HCT116 (cell line): ENCODE results near the gene FOXP2. TPM values are rescaled to one million over a fixed set of nuclear protein-coding genes. Genes with fewer than 3 reads are reported as not detected.

Experiments
- ATAC-seq: fragments of 200-7000 bp; cut with Tn5 transposase; 2 replicates; pipeline ENCODE4 v1.9.1; 2020; ENCODE audit warnings: mild to moderate bottlenecking, moderate library complexity
- BruUV-seq: library from RNA; stranded (reverse); fragments of 400-500 nt; replicated peaks from 2 replicates; lab custom pipeline; 2021; lab: Mats Ljungman, UMichigan
- CTCF ChIA-PET: fragments of 300-600 bp; sonication (Branson Sonifier 250); formaldehyde crosslinking; loops from one replicate; lab custom pipeline; 2021; ENCODE audit warnings: antibody characterized with exemption; lab: Charles Lee
- POLR2A ChIA-PET: fragments of 300-600, 350-600 bp; sonication (Branson Sonifier 250); formaldehyde crosslinking; loops from one replicate; lab custom pipeline; 2021; ENCODE audit warnings: antibody characterized with exemption; lab: Charles Lee
- RAD21 ChIA-PET, 2 experiments: fragments of 300-600 bp; sonication (Branson Sonifier 250); formaldehyde crosslinking; loops; one replicate each; lab custom pipeline; 2023; ENCODE audit warnings: low total read pairs in 2 of 2; ENCODE audit not compliant: uncharacterized antibody in 2 of 2, unreplicated experiment in 2 of 2, low non-redundant PET in 1 of 2; lab: Charles Lee
- DNase-seq: peaks from one replicate; pipeline ENCODE4 v3.0.0-alpha.2; 2010; ENCODE audit warnings: low read depth, low spot score
- H2AFZ ChIP-seq: fragments of 200-600 bp; shearing (Covaris generic), sonication (generic); 2 replicates; pipeline ENCODE4 v1.6.1; 2017; ENCODE audit warnings: low read depth, mixed run types, mixed read lengths, antibody characterized with exemption, low read length; ENCODE audit not compliant: poor library complexity, severe bottlenecking
- H3K27ac ChIP-seq: 2 replicates; pipeline ENCODE4 v1.5.1; 2012; ENCODE audit warnings: low read depth, low read length
- H3K27me3 ChIP-seq: fragments of 200-600 bp; sonication (generic); 2 replicates; pipeline ENCODE4 v1.6.1; 2016; ENCODE audit warnings: mixed run types, low read length, mixed read lengths; ENCODE audit not compliant: insufficient read depth
- H3K36me3 ChIP-seq, 2 experiments: fragments of 200-500 bp in 1 of 2; fragments of 200-600 bp in 1 of 2; sonication (Bioruptor generic) in 1 of 2; sonication (generic) in 1 of 2; 2 replicates each; pipeline versions ENCODE4 v1.5.1 to v1.6.1; 2014 to 2016; ENCODE audit warnings: low read length in 2 of 2, inconsistent platforms in 1 of 2, mixed read lengths in 1 of 2, mixed run types in 1 of 2; ENCODE audit not compliant: insufficient read depth in 2 of 2, control insufficient read depth in 1 of 2
- H3K4me1 ChIP-seq, 2 experiments: fragments of 200-600 bp in 1 of 2; sonication (generic) in 1 of 2; 2 replicates each; pipeline versions ENCODE4 v1.5.1 to v1.6.1; 2012 to 2017; ENCODE audit warnings: low read length in 2 of 2, inconsistent platforms in 1 of 2, mild to moderate bottlenecking in 1 of 2, mixed read lengths in 1 of 2, mixed run types in 1 of 2, moderate library complexity in 1 of 2; ENCODE audit not compliant: insufficient read depth in 2 of 2, control insufficient read depth in 1 of 2
- H3K4me2 ChIP-seq: fragments of 200-600 bp; sonication (generic); 2 replicates; pipeline ENCODE4 v1.6.1; 2017; ENCODE audit warnings: mixed run types, low read length, mixed read lengths
- H3K4me3 ChIP-seq, 2 experiments: fragments of 200-600 bp in 1 of 2; sonication (generic) in 1 of 2; replicated peaks in 1 of 2; 2 replicates each; pipeline ENCODE4 v1.5.1; 2011 to 2016; ENCODE audit warnings: low read length in 2 of 2, control low read depth in 1 of 2, low read depth in 1 of 2, mild to moderate bottlenecking in 1 of 2, mixed read lengths in 1 of 2, mixed run types in 1 of 2
- H3K79me2 ChIP-seq: fragments of 200-600 bp; sonication (generic); 2 replicates; pipeline ENCODE4 v1.6.1; 2017; ENCODE audit warnings: mild to moderate bottlenecking, mixed run types, low read length, moderate library complexity, mixed read lengths; ENCODE audit not compliant: insufficient read depth
- H3K9ac ChIP-seq: fragments of 200-600 bp; sonication (generic); 2 replicates; pipeline ENCODE4 v1.6.1; 2016; ENCODE audit warnings: low read length, mixed read lengths
- H3K9me2 ChIP-seq: fragments of 200-600 bp; sonication (generic), shearing (Covaris generic); 2 replicates; pipeline ENCODE4 v1.6.1; 2017; ENCODE audit warnings: mixed run types, mild to moderate bottlenecking, moderate library complexity; ENCODE audit not compliant: insufficient read depth
- H3K9me3 ChIP-seq, 2 experiments: fragments of 200-500 bp in 1 of 2; fragments of 200-600 bp in 1 of 2; sonication (Bioruptor generic) in 1 of 2; sonication (generic) in 1 of 2; 2 replicates each; pipeline ENCODE4 v1.6.1; 2014 to 2017; ENCODE audit warnings: low read length in 2 of 2, mixed read lengths in 2 of 2, inconsistent platforms in 1 of 2, low read depth in 1 of 2, mild to moderate bottlenecking in 1 of 2, mixed run types in 1 of 2, moderate library complexity in 1 of 2; ENCODE audit not compliant: control insufficient read depth in 1 of 2, insufficient read depth in 1 of 2
- H4K20me1 ChIP-seq: fragments of 200-600 bp; sonication (generic), shearing (Covaris generic); 2 replicates; pipeline ENCODE4 v1.6.1; 2017; ENCODE audit warnings: mixed run types, mild to moderate bottlenecking, moderate library complexity; ENCODE audit not compliant: insufficient read depth
- CBX3 ChIP-seq: IDR thresholded peaks from 2 replicates; pipeline ENCODE4 v1.6.1; 2012; ENCODE audit warnings: low read depth
- CEBPB ChIP-seq: IDR thresholded peaks from 2 replicates; pipeline ENCODE4 v1.6.1; 2012; ENCODE audit warnings: low read depth
- ELF1 ChIP-seq: IDR thresholded peaks from 2 replicates; pipeline ENCODE4 v1.6.1; 2012; ENCODE audit warnings: low read depth, borderline replicate concordance
- EZH2 ChIP-seq: fragments of 200-600 bp; sonication (generic); IDR thresholded peaks from 2 replicates; pipeline ENCODE4 v1.6.1; 2017; ENCODE audit warnings: antibody characterized with exemption, mixed run types
- FOSL1 ChIP-seq: IDR thresholded peaks from 2 replicates; pipeline ENCODE4 v1.6.1; 2012; ENCODE audit warnings: low read depth
- JUND ChIP-seq: IDR thresholded peaks from 2 replicates; pipeline ENCODE4 v1.6.1; 2012
- POLR2A ChIP-seq: IDR thresholded peaks from 2 replicates; pipeline ENCODE4 v1.7.0; 2011; ENCODE audit warnings: borderline replicate concordance; ENCODE audit not compliant: insufficient read depth, insufficient read length; ENCODE audit errors: extremely low read depth
- POLR2AphosphoS5 ChIP-seq: IDR thresholded peaks from 2 replicates; pipeline ENCODE4 v1.6.1; 2011; ENCODE audit warnings: mild to moderate bottlenecking, low read depth, low read length, moderate library complexity
- SIN3A ChIP-seq: IDR thresholded peaks from 2 replicates; pipeline ENCODE4 v1.6.1; 2012; ENCODE audit warnings: low read depth
- SP1 ChIP-seq: IDR thresholded peaks from 2 replicates; pipeline ENCODE4 v1.6.1; 2012; ENCODE audit warnings: low read depth
- SRF ChIP-seq: IDR thresholded peaks from 2 replicates; pipeline ENCODE4 v1.6.1; 2012; ENCODE audit warnings: low read depth
- YY1 ChIP-seq: IDR thresholded peaks from 2 replicates; pipeline ENCODE4 v1.6.1; 2011; ENCODE audit warnings: low read length, low read depth, moderate library complexity, mild to moderate bottlenecking; ENCODE audit not compliant: insufficient replicate concordance; ENCODE audit errors: extremely low read depth
- ZNF274 ChIP-seq: fragments of 200-500 bp; sonication (Bioruptor generic); IDR thresholded peaks from 2 replicates; pipeline ENCODE4 v1.6.1; 2014; ENCODE audit warnings: mild to moderate bottlenecking, low read depth, low read length, inconsistent platforms
- intact Hi-C: fragments of 100-400 bp; cut with micrococcal nuclease; formaldehyde crosslinking; loops from 2 replicates; pipeline ENCODE4 v1.10.0; 2022
- total RNA-seq: library from RNA; stranded (reverse); gene quantifications from one replicate; pipeline ENCODE4 v1.2.1, GENCODE V29; 2021; ENCODE audit not compliant: unreplicated experiment
- TF ChIP-seq, protein P1 (sequence below), 3 experiments: fragments of 200-600 bp in 1 of 3; sonication (generic) in 1 of 3; IDR thresholded peaks in 2 of 3; conservative IDR thresholded peaks in 1 of 3; 2 replicates each; pipeline ENCODE4 v1.5.1; 2012 to 2017; ENCODE audit warnings: low read depth in 2 of 3, low read length in 2 of 3, antibody characterized with exemption in 1 of 3, borderline replicate concordance in 1 of 3, control low read depth in 1 of 3, mild to moderate bottlenecking in 1 of 3, mixed read lengths in 1 of 3, mixed run types in 1 of 3, moderate library complexity in 1 of 3; ENCODE audit not compliant: insufficient read depth in 1 of 3
- TF ChIP-seq, protein P2 (sequence below): IDR thresholded peaks from 2 replicates; pipeline ENCODE4 v1.6.1; 2012; ENCODE audit warnings: low read depth
- TF ChIP-seq, protein P3 (sequence below): IDR thresholded peaks from 2 replicates; pipeline ENCODE4 v1.6.1; 2012

Gene FOXP2
- total RNA-seq, 1 experiment from 2014 or later = 2.5 TPM

DNA sequence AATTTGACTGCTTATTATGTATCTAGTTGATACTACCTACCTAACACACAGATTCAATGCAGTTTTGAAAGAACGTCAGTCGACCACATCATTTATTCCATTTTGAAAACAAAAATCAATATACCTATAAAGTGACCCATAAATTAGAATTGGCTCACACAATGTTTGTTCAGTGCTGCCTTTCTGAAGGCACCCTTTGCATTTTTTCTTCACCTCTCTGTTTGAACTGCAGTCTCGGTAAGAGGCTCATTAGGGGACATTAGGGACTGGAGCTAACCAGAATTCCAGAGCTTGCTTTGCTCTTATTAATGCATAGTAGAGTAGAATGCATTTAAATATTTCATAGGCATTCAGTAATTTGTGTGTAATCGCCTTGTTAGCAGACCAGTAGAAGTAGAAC lies 234.1 kb downstream of the FOXP2 start:
- Histone ChIP-seq H3K27ac (no peak overlapping the region), H3K27me3 (no peaks in the 10 kb centered on the region), H3K79me2 (no peaks in the 10 kb centered on the region), H3K9me3 (no peaks in the 10 kb centered on the region), H3K4me1 (no peaks in the 10 kb centered on the region), H3K9ac (no peak overlapping the region), H3K4me2 (no peak overlapping the region), H2AFZ (no peak overlapping the region), H4K20me1 (no peaks in the 10 kb centered on the region), H3K36me3 (no peaks in the 10 kb centered on the region), H3K4me3 (no peak overlapping the region), H3K9me2 (no peaks in the 10 kb centered on the region)
- CTCF ChIA-PET = no interaction called here
- ATAC-seq (no peak), DNase-seq (no peak)
- BruUV-seq = no TSS peak
- RAD21 ChIA-PET = no interaction called here
- TF ChIP-seq SIN3A (no peak), JUND (no peak), FOSL1 (no peak), SRF (no peak), ZNF274 (no peak)
- TF ChIP-seq, protein P1, sequence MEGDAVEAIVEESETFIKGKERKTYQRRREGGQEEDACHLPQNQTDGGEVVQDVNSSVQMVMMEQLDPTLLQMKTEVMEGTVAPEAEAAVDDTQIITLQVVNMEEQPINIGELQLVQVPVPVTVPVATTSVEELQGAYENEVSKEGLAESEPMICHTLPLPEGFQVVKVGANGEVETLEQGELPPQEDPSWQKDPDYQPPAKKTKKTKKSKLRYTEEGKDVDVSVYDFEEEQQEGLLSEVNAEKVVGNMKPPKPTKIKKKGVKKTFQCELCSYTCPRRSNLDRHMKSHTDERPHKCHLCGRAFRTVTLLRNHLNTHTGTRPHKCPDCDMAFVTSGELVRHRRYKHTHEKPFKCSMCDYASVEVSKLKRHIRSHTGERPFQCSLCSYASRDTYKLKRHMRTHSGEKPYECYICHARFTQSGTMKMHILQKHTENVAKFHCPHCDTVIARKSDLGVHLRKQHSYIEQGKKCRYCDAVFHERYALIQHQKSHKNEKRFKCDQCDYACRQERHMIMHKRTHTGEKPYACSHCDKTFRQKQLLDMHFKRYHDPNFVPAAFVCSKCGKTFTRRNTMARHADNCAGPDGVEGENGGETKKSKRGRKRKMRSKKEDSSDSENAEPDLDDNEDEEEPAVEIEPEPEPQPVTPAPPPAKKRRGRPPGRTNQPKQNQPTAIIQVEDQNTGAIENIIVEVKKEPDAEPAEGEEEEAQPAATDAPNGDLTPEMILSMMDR (IDR thresholded peaks at IDR 0.05 in 2 of 3, conservative IDR thresholded peaks at IDR 0.05 in 1 of 3; ENCODE audit: borderline replicate concordance in 1 of 3, insufficient read depth in 1 of 3, low read depth in 2 of 3, low read length in 2 of 3) = no peak
- POLR2A ChIA-PET = no interaction called here
- intact Hi-C loops = no loop called here

DNA sequence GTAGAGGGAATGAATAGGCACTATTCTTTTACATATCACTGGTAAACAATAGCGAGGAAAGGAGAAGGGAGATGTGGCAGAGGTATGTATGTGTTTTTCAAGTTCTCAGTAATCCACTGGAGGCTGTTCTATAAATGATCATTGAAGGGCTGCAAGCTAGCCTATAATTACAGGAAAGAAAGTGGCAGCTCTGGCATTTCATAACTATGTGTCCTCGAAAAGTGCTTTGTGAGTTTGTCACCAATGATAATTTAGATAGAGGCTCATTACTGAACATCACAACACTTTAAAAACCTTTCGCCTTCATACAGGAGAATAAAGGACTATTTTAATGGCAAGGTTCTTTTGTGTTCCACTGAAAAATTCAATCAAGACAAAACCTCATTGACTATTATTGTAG lies 235.1 kb downstream of the FOXP2 start:
- no TSS peak for BruUV-seq
- no peak overlapping the region for H3K4me3 ChIP-seq
- TF ChIP-seq EZH2 (no peak), JUND (no peak), CBX3 (no peak), YY1 (no peak), SP1 (no peak), CEBPB (no peak), ELF1 (no peak), SRF (no peak), POLR2A (no peak), ZNF274 (no peak), POLR2AphosphoS5 (no peak)
- TF ChIP-seq, protein P2, sequence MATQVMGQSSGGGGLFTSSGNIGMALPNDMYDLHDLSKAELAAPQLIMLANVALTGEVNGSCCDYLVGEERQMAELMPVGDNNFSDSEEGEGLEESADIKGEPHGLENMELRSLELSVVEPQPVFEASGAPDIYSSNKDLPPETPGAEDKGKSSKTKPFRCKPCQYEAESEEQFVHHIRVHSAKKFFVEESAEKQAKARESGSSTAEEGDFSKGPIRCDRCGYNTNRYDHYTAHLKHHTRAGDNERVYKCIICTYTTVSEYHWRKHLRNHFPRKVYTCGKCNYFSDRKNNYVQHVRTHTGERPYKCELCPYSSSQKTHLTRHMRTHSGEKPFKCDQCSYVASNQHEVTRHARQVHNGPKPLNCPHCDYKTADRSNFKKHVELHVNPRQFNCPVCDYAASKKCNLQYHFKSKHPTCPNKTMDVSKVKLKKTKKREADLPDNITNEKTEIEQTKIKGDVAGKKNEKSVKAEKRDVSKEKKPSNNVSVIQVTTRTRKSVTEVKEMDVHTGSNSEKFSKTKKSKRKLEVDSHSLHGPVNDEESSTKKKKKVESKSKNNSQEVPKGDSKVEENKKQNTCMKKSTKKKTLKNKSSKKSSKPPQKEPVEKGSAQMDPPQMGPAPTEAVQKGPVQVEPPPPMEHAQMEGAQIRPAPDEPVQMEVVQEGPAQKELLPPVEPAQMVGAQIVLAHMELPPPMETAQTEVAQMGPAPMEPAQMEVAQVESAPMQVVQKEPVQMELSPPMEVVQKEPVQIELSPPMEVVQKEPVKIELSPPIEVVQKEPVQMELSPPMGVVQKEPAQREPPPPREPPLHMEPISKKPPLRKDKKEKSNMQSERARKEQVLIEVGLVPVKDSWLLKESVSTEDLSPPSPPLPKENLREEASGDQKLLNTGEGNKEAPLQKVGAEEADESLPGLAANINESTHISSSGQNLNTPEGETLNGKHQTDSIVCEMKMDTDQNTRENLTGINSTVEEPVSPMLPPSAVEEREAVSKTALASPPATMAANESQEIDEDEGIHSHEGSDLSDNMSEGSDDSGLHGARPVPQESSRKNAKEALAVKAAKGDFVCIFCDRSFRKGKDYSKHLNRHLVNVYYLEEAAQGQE = no peak
- TF ChIP-seq, protein P3, sequence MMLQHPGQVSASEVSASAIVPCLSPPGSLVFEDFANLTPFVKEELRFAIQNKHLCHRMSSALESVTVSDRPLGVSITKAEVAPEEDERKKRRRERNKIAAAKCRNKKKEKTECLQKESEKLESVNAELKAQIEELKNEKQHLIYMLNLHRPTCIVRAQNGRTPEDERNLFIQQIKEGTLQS = no peak

More for the DNA sequence above, 235.1 kb downstream of the FOXP2 start:
- no peak overlapping the region for H3K27ac ChIP-seq
- no peaks in the 10 kb centered on the region for H3K79me2 ChIP-seq
- no peak overlapping the region for H2AFZ ChIP-seq
- H3K27me3 ChIP-seq = no peaks in the 10 kb centered on the region
- RAD21 ChIA-PET = no interaction called here
- no peaks in the 10 kb centered on the region for H3K4me1 ChIP-seq
- H4K20me1 ChIP-seq = no peaks in the 10 kb centered on the region
- no peaks in the 10 kb centered on the region for H3K9me2 ChIP-seq
- DNase-seq (no peak), ATAC-seq (no peak)
- H3K9me3 ChIP-seq = no peaks in the 10 kb centered on the region
- intact Hi-C loops = no loop called here
- H3K4me2 ChIP-seq = no peak overlapping the region
- H3K36me3 ChIP-seq = no peaks in the 10 kb centered on the region
- POLR2A ChIA-PET = no interaction called here
- no peak overlapping the region for H3K9ac ChIP-seq
- CTCF ChIA-PET = no interaction called here
